GM20431 (cell line): ENCODE measurements around the gene CSTB.

Source experiments
- in situ Hi-C: fragments of 300-500 bp; cut with MseI, MboI; formaldehyde crosslinking; loops from one replicate; pipeline ENCODE4 v1.15.0; 2020; ENCODE audit warnings: low sequenced_read_pairs; ENCODE audit not compliant: unreplicated experiment

Gene CSTB

GRCh38 chr21:43811262-43812105, 35.4 kb upstream of the CSTB start:
- in situ Hi-C loops, result no loop called here

GRCh38 chr21:43810505-43811261, 34.6 kb upstream of the CSTB start:
- in situ Hi-C loops, result no loop called here

DNA sequence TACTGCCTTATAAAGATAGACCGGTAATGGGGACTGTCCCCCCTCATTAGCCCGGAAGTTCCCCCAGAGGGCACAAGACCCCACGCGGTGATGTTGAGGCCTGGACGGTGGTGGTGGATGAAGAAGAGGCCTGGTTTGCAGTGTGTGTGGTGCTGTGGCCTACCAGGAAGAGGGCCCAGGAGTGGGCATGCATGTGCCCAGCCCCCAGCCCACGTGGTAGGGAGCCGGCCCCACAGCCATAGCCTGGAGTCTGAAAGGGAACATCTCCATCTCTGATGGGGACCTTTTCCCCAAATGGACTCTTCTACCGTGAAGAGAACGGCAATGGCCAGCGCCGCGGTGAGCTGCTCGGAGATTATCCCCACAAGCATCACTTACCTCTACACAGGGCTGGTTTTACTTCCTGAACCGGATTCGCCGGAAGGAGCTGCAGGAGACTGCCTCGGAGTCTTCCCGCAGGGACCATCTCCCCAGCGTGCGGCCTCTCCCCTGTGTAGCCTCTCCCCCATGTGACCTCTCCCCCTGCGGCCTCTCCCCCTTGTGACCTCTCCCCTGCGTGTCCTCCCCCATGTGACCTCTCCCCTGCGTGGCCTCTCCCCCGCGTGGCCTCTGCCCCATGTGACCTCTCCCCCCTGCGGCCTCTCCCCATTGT, 33.9 kb upstream of the CSTB start:
- in situ Hi-C loops, result no loop called here

GRCh38 chr21:43809346-43809799, 33.3 kb upstream of the CSTB start:
- in situ Hi-C loops, result no loop called here

- in situ Hi-C loops, result no loop called here
These were observed 32.7 kb upstream of the CSTB start for GRCh38 chr21:43808832-43809251.

DNA sequence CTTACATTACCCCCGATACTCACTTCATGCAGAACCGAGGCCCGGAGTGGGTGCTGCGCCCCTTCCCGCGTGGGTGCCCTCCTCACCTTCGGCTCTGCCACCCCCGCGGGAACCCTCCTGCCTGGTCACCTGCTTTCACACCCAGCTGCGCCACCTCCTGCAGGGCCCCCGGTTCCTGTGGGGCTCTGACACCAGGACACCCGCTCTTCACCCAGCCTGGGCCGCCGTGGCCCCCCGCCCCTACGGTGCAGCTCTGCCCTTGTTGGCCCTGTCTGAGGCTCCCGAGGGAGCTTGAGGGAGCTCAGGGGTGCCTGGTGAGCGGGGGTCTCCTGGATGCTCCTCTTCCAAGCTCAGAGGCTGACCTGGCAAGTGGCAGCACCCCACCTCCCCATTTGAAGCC, 32.3 kb upstream of the CSTB start:
- in situ Hi-C loops, result no loop called here

DNA sequence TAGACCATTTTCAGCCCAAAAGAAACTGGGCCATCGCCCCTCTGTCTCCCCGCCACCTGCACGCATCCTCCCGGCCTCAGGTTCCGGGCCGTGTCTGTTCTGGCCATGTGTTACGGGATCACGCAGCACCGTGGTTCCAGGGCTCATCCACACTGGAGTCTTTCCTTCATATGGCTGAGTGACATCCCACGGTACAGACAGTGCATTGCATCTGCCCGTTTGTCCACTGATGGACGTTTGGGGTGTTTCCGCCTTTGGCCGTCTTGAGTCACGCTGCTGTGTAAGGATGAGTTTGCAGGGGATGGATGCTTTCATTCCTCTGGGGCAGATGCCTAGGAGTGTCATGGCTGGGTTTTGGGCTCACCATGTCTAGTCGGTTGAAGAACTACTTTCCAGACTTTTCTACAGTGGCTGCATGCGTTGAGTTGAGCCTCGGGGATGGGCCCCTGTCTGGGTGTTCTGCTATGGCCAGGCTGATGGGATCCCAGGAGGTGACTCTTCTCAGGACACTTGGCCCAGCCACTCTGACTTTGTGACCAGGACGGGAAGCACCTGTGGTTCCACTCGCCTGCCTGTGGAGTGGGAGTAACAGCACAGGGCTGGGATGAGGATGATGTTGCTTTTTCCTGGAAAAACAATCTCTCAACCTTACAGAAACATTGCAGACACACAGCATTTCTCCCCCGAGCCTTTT, 30.1 kb upstream of the CSTB start:
- in situ Hi-C loops, result no loop called here

- in situ Hi-C loops, result no loop called here
These were observed 29.2 kb upstream of the CSTB start for GRCh38 chr21:43805275-43805800.

GRCh38 chr21:43803558-43804300, 27.6 kb upstream of the CSTB start:
- in situ Hi-C loops, result no loop called here

GRCh38 chr21:43802713-43803313, 26.7 kb upstream of the CSTB start:
- in situ Hi-C loops, result no loop called here

DNA sequence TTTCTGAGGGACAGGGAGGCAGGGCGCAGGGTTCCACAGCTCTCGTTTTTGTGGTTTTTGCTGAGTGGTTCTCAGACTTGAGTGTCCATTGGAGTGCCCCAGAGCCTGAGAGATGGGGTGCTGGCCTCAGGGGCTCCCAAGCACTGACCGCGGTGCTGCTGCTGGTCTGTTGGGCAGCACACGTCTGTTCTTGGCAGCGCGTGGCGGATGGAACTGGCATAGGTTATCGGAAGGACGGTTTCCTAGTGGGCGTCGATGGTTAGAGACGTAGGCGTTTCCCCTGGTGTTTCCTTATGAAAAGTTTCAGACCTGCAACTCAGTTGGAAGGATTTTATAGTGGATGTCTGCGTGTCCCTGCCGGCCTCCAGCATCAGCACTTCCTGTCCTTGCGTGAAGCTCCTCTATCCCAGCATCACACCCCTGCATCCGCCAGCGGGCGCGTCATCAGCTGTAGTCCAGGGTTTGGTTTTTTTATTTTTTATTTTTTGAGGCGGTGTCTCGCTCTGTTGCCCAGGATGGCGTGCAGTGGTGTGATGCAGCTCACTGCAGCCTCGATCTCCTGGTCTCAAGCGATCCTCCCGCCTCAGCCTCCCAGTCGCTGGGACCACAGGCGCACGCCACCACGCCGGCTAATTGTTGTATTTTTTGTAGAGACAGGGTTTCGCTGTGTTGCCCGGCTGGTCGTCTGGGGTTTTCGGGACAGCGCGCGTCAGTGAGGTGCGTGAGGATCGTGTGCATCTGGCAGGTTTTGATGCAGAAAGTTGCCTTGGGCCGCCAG, 25.1 kb upstream of the CSTB start:
- in situ Hi-C loops, result no loop called here

DNA sequence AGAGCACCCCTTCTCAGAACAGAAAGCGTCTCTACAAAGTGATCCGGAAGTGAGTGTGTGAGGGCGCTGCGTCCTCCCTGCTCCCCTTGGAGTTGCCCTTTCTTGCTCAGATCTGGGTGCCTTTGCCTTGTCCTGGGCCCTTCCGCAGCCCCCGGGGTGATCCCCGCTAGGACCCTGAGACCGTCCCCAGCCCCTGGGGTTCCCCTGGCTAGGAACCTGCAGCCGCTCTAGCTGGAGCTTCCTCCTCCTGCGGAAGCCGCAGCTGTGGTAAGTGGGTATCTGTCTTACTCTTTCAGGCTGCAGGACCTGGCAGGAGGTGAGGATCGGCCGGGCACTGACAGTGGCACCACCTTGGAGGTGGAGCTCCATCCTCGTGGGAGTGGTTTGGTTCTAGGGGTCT, 24.5 kb upstream of the CSTB start:
- in situ Hi-C loops, result no loop called here

DNA sequence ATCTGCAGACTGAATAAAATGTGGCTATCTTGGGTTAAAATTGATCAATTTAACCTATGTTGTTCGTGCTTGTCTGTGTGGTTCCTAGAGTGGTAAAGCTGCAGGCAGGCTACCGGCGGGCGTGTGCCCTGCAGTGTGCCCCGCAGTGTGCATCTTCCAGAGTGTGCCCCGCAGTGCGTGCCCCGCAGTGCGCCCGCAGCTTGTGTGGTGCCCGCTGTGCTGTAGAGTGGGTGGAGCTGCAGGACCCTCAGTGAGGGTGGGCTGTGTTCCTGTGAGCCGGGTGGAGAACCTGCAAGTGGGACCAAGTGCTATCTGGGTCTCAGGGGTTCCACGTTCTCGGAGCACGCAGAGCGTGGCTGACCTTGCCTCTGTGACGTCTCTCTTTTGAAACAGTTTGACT, 24.0 kb upstream of the CSTB start:
- in situ Hi-C loops, result no loop called here

DNA sequence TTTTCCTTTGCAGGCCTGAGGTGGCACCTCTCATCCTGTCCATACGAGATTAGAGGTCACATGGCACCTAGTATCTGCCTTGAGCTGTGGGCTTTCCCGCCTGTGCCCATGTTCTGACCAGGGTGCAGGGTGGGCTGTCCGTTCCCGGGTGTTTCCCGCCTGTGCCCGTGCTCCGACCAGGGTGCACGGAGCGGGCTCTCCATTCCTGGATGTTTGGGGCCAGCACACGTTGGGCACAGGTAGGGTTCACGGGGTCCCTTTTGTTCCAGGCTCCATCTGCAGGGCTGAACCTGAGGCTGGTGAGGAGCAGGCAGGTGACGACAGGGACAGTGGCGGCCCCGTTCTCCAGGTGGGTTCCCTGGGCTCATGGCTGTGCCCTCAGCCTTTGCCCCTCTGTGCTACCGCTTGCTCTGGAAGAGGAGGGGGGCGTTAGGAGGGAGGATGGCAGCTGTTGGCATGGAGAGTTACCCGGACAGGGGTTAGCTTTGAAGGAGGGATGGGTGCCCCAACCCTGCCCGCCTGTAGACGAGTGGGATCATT, 23.3 kb upstream of the CSTB start:
- in situ Hi-C loops, result no loop called here

DNA sequence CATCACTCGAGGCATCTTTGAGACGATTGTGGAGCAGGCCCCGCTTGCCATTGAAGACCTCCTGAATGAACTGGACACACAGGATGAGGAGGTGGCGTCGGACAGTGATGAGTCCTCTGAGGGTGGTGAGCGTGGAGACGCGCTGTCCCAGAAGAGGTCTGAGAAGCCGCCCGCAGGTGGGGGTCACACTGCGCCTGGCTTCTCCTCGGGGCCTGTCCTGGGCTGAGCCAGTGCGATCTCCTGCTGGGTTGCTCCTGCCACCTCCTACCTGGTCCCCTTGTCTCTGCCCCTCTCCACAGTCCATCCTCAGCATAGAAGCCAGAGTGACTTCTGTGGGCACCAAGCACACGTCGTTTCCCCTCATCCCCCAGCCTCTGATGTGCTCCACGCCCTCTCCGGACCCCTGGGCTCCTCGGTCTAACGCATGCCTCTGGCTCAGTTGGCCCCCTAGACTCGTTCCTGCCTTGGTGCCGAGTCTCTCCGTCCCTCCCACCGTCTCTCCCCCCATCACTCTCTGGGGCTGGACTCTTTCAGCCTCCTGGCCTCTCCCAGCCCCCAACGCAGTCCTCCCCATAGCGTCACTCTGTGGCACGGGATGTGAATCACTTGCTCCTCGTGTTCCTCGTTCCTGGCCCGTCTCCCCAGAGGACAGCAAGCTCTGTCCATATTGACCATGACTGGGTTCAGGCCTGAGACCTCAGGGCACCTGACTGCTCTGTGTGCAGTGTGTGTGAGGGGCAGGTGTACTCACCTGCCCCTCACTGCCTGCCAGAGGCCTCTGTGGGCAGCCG, 22.0 kb upstream of the CSTB start:
- in situ Hi-C loops, result no loop called here

- in situ Hi-C loops, result no loop called here
These were observed 21.3 kb upstream of the CSTB start for GRCh38 chr21:43797415-43797814.

DNA sequence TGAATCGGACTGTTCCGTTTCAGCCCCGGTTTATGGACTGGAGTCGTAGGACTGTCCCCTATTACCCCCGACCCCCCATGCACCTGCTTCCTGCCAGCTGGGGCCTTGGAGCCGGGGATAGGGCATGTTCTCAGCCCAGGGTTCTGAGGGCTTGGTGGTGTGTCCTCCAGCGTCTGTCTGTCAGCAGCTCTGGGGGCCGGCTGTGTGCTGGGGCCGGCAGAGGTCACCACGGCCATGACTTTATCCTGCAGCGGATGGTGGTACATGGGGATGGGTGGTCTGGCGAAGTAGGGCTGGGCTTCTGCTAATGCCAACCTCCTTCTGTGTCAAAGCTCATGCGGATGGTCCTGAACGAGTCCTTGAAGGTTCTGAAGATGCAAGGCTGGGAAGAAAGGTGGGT, 18.7 kb upstream of the CSTB start:
- in situ Hi-C loops, result no loop called here
